Measurements from ENCODE around the gene LDLRAD3.

DNA sequence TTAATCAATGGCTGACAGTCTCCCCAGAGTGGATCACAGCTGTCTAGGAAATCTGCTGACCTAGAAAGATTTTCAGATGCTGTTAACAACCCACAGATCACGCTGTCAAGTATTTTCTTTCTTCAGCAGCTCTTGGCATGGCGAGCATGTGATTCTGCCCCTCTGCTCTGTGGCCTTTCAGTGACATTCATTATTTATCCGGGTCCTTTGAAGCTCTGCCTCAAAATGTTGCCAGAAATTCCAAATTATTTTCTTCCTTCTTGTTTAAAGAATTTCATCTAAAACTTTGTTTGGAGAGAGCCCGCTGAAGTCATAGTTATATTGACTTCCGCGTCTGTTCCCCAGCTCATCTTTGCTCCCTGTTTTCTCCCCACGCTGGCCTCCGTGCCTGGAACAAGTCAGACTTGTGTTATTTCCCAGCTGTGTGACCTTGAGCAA is 211.3 kb downstream of the LDLRAD3 start:
- TF ChIP-seq, protein P1, sequence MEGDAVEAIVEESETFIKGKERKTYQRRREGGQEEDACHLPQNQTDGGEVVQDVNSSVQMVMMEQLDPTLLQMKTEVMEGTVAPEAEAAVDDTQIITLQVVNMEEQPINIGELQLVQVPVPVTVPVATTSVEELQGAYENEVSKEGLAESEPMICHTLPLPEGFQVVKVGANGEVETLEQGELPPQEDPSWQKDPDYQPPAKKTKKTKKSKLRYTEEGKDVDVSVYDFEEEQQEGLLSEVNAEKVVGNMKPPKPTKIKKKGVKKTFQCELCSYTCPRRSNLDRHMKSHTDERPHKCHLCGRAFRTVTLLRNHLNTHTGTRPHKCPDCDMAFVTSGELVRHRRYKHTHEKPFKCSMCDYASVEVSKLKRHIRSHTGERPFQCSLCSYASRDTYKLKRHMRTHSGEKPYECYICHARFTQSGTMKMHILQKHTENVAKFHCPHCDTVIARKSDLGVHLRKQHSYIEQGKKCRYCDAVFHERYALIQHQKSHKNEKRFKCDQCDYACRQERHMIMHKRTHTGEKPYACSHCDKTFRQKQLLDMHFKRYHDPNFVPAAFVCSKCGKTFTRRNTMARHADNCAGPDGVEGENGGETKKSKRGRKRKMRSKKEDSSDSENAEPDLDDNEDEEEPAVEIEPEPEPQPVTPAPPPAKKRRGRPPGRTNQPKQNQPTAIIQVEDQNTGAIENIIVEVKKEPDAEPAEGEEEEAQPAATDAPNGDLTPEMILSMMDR (conservative IDR thresholded peaks at IDR 0.05; ENCODE audit: low read depth, low read length) = no peak
- TF ChIP-seq EZH2 (IDR thresholded peaks at IDR 0.05; ENCODE audit: low read length, unreplicated experiment) = no peak

Data from PC-3 (cell line).